GM19463 (cell line): Measurements from ENCODE around the gene PDZD7.
A peak's percentile ranks its signal among the peaks of the same experiment; 100 is the strongest.

Experiments used
- ATAC-seq: cut with Tn5 transposase; IDR thresholded peaks from one replicate; pipeline ENCODE4 v1.9.1; 2021; ENCODE audit warnings: mild to moderate bottlenecking, moderate library complexity; ENCODE audit not compliant: unreplicated experiment

Gene PDZD7

DNA sequence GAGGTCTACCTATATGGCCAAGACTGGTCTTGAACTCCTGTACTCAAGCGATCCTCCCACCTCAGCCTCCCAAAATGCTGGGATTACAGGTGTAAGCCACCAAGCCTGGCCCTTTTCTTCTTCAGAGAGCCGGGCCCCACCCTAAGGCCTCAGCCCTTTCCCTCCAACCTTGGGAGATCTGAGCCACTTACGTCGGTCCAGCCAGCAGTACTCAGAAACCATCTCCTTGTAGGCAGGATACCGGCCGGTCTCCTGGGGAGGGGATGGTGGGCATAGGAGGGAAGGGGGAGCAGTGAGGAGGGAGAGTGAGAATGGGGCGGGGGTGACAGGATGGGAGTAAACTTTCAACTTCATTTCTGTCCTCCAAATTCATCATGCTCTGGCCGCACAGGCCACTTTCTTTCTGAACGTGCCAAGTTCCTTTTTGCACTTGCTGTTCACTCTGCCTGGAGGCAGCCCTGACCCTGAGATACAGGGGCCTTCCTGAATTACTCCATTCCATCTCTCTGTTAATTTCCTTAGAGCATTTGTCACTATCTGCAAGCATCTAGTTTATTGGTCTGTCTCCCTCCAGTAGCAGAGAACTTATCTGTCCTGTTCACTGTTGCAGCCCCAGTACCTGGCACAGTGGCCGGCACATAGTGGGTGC, 10.4 kb downstream of the PDZD7 start:
- ATAC-seq, result no peak

DNA sequence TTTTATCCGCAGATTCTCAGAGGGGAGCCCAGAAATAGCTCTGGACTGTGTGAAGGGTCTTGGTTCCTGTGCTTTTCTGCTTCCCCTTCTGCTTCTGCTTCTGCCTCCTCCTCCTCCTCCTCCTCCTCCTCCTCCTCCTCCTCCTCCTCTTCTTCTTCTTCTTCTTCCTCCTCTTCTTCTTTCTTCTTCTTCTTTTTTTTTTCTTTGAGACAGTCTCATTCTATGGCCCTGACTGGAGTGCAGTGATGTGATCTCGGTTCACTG, 11.6 kb downstream of the PDZD7 start:
- no peak for ATAC-seq

DNA sequence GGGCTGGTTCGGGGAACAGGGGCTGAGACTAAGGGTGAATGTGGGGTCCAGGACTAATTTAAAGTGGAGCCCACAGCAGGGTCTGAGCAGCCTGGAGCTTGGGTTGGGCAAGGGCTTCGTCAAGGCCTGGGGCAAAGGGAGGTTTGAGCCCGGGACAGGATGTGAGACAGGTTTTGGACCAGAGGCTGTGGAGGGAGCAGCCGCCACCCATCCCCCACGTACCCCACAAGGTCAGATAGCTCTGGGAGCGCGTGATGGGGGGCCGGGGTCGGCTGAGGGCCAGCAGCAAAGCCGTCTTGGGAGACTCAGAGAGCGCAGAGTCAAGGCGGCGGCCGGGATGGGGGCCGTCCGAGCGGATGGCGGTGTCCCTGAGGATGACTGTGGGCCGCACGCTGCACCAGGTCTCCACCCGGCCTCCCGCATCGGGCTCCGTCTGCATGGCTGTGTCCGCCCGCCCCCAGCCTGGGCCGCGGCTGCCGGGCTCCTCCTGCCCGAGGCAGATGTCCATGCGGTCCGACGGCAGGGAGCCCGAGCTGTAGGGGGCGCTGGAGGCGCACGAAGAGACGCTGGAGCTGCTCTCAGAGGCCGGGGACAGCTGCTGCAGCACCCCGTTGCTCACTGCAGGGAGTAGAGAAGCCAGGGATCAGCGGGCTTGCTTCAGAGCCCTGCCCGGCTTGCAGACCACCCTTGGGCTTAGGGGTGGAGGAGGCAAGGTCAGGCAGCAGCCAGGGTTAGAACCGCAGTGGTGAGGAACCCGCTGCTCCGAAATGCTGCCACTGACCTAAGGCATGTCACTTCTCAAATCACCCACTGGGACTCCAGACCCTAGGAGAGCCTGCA, 12.1 kb downstream of the PDZD7 start:
- peak; percentile 71 for ATAC-seq

DNA sequence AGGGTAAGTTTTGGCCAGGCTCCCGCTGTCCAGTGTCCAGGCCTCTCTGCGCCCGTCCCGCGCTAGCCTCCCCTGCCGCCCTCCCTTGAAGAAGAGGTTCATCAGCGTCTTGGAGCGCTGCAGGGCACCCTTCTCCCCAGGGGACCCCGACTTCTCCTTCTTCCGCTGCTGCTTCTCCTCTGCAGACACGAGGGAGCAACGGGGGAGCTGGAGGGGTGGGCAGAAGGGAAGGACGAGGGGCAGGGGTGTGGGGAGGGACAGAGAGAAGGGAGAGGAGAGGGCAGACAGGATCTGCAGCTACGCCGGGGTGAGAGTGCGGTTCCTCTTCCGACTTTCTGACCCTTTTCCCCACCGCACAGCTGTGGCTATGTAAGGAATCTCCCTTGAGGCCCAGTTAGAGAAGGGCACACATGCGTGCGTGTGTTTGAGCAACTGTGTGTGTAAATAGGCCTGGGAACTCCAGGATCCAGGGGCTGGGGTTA, 12.8 kb downstream of the PDZD7 start:
- no peak for ATAC-seq

DNA sequence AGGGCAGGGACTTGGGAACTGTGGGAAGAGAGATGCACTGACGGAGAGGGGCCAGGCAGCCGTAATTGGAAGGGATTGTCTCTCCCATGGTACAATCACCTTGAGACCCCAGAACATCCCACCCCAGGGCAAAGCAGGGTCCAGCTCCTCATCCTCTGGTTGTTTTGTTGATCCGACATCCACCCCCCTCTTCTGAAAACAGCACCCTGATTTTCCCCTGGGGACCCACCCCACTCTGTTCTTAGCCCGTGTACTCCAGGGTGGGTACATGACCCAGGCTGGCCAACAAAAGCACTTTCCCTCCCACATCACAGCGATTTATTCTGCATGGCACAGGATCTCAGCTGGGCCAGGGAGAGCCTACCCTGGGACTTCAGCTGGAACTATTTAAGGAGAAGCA, 14.1 kb downstream of the PDZD7 start:
- ATAC-seq, result no peak

DNA sequence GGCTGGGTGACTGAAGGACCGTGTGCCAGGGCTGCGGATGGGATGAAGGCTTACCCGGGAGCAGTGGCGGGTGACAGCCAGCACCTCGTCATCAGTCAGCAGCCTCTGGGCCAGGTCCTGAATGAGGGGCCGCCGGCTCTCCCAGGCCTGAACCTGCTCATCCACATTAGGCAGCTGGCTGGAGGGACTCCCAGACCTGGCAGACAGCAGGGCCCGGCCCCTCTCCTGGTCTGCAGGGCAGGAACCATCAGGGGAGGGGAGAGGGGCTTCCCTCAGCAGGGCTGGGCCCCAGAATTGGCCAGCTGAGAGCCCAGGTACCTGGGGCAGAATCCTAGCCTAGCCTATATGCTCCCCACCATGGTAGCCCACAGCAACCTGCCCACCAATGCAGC, 15.4 kb downstream of the PDZD7 start:
- ATAC-seq, result no peak

DNA sequence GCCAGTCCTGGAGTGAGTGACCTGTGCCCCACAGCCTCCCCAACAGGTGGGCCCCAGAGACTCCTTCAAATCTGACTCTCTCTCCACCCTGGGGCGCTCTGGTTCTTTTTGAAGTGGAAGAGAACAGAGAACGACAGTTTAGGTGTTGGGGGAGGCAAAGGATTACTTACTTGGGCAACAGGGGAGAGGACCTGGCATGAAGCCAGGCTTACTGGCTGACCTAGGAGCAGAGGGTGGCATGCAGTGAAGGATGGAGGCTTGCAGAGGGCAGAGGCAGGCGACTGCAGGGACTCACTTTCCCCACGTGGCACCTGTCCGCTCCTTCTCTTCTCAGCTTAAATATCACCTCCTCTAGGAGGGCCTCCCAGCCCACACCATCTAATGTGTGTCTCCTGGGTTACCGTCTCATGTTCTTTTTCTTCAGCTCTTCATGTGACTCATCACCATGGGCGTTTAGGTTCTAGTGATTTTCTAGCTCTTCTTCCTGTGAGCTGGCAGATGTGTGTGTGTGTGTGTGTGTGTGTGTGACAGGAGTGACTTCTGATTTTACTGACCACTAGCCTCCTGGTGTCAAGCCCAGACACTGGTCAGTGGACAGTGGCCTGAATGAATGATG, 15.9 kb downstream of the PDZD7 start:
- no peak for ATAC-seq

DNA sequence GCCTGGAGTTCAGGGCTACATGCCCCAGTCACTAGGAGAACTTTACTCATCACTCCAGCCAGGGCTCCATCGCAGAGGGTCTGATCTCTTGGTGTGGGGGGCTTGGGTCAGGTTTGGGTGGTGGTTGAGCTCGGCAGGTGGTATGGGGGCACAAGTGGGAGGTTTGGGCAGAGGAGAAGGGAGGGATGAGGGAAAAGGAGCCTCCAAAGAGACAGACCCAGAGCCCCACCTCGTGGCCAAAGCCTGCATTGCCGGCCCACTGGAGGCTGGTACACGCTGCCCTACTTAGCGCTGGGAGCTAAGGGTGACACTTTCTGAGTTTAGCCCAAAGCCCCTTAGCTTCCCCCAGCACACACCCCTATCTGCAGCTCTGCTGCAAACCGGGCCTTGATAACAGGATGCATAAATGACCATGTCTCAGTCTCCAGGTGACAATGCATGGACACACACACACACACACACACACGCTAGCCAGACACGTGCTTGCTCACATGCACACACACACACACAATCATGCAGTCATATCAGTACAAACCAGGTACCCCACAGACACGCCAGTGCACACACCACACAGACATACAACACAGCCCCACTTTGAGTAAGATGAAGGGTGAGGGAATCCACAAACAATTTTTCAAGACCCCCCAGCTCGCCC, 16.6 kb downstream of the PDZD7 start:
- no peak for ATAC-seq

DNA sequence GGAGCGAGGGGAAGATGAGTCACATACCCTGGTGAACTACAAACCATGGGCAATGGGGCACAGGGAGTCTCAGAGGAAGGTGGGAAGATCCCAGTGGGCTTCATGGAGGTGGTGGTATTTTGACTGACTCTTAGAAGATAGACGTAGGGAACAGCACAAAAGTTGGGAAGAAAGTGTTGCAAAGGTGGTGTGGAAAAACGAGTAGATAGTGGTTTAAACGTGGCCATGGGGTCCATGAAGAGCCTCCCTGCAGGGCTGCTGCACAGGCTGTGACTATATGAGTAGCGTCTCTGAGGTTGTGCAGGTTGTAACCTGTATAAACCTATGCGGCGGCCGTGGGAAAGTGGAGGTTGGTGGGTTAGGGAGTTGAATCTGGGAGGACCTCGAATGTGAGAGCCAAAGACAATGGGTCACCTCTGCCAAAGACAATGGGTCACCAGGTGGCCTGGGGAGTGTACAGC, 17.5 kb downstream of the PDZD7 start:
- no peak for ATAC-seq

DNA sequence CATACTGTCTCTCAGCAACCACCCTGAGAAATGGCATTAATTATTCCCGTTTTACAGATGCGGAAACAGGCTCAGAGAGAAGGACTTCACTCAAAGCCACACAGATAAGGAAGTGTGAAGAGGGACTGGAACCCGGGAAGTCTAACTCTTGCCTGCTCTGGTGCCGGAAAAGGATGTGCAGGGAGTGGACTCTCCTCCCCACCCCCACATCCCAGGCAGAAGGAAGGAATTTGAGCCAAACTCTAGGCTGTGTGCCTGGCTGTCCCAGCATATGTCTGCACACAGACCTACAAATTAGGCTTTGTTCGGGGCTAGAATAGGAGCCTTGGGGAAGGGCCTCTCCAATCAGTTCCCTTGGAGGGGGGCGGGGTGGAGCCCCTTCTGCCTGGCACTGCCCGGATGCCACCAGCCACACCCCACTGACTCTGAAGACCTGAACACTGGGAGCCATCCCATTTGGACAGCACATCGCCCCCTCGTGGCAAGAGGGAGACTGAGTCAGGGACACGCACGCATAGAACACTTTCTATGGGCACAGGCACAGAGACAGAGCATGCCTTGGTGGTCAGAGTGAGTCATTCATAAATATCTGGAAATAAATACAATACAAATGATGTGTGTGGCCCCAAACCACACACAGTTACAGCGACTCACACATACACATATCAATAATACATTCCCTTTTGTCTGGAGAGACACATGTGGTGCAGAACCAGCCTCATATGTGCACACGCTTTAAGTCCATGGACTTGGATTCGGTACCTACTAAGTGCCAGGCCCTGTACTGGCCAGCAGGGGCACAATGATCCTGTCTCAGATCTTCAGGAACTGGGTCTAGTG, 18.2 kb downstream of the PDZD7 start:
- ATAC-seq, result peak; percentile 86

DNA sequence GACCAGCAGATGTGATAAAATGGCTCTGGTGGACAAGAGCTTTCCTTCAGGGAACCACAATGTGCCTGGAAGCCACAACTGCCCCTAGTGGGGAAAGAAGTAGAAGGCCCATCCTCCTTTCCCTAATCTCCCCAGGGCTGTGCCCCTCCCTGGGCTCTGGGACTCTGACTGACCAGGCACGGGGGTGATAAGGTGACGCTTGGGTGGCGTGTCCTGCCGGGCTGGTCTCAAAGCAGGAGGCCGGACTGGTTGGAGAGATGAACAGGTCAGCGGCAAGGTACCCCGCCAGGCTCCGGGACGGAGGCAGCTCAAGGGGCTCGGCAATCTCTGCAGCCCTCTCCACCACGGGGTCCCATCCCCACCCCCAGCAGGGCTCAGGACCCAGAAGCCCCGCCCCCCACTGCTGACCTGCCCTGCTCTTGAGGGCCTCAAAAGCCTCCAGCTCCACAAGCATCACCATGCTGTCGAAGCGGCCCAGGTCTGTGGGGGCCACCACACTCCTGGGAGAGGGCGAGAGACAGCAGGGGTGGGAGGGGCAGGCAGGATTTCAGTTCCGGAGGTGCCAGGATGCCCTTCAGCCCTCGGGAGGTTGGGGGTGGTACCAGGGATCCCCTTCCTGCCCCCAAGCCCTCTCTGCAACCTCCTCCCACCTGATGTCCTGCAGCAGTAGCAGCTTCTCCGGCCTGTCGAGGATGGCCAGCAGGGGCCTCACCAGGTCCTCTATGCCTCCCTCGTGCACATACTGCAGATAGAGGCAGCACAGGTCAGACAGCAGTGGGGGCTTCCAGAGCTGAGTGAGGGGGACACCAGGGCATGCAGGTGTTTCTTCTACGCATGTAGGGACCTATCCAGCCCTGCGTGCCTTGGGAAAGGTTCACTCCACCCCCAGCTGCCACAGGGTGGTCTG, 19.2 kb downstream of the PDZD7 start:
- ATAC-seq, result no peak

DNA sequence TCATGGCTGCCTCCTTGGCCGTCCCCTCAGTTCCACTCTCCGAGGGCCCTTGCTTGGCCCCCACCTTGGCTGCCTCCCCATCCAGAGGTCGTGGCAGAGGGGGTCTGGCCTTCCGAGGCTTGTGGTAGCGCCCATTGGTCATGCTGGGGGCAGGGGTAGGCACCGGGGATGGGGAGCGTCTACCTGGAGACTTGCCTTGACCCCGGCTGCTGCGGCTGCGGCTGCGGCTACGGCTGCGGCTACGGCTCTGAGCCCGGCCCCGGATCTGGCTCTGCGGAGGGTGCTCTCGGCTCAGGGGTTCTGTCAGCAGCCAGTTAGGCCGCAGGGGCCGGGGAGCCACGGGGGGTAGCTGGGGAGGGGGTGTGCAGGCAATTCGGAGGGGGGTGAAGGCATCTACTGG, 20.6 kb downstream of the PDZD7 start:
- ATAC-seq, result no peak

DNA sequence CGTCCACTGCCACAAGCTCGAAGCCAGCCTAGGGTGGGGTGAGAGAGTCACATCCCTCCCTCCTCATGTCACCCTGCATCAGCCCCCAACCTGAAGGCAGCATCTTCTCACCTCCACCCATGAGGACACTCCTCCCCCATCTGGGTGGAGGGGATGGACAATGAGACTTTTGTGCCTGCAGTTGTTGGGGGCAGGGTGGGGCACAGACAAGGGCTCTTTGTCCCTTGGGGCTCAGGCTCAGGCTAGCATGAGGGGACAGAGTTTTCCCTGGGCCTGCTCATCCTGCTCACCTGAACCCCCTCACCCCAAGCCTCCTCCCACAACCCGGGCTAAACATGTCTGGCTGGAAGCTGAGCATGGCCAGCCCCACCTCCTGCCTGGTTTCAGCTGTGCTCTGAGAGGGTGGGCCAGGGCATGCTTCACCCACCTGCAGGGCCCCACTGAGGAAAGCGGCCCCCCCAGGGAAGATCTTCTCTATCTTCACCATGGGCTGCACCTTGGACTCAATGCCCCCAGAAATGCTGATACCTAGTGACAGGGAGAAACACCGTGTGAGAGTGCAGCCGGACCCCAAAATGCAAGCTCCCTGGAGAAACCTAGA, 22.0 kb downstream of the PDZD7 start:
- no peak for ATAC-seq

DNA sequence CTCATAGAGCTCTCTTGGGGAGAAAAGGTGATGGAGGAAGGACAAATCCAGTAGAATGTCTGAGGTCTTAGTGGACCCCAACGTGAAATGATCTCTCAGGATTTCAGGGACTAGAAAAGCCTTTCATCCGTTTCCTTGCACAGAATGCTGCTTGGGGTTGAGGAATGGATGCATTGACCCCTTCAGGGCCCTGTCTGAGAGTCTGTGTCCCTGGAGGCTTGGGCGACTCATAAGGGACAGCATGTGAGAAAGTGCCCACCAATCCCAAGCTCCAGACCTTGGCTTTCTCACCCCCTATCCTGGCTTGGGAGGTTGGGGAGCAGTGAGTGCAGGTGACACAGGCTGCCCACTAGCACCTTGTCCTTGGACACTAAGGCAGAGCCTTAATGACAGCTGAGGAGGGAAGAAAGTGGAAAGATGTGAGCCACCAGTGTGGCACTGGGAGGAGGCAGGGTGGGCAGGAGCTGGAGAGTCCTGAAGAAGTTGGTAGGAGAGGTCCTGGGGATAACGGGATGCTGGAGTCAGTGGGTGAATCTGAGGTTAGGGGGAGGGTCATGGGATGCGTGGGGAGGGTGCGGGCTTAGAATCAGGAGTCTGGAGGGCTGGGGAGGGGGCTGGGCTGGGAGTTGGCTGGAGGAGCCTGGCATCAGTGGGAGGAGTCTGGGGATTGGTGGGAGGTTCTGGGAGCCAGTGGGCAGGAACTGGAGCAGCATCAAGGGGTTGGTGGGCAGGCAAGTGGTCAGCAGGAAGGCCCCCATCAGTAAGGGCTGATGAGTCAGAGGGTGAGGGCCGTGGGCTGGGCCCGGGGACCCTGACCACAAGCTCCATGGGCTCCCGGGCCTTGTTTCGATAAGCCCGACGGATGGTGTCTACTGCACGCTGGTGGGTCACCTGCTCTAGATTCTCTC, 22.8 kb downstream of the PDZD7 start:
- ATAC-seq, result no peak

DNA sequence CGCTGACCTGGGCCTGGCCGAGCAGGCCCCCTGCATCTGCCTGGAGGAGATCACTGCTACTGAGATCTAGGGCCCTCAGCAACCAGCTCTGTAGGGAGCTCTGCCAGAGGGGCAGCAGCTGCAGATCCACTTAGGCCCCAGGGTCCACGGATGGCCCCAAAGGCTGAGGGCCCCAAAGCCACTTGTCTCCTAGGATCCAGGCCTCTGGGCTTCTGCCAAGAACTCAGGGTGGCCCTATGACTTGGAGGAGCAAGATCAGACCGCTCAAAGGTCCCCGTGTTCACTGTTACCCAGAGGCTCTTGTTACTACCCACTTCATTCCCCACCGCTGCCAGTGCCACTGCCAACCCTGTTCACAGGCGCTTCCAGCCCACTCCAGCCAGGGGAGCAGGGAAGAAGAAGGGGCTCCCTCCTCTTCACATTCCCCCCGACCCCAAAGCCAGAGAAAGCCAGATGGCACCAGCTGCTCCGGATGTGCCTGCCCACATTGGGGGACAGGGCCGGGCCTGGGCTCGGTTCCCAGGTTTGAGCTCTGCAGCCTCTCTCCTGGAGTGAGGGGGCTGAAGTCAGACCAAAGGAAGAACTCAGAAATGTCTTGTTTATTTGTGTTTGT, 23.7 kb downstream of the PDZD7 start:
- ATAC-seq, result no peak

DNA sequence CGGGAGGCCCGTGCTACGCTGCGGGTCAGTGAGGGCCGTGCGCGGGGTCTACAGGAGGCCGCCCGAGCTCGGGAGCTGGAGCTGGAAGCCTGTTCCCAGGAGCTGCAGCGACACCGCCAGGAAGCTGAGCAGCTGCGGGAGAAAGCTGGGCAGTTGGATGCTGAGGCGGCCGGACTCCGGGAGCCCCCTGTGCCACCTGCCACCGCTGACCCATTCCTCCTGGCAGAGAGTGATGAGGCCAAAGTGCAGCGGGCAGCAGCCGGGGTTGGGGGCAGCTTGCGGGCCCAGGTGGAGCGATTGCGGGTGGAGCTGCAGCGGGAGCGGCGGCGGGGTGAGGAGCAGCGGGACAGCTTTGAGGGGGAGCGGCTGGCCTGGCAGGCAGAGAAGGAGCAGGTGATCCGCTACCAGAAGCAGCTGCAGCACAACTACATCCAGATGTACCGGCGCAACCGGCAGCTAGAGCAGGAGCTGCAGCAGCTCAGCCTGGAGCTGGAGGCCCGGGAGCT, 24.3 kb downstream of the PDZD7 start:
- no peak for ATAC-seq

DNA sequence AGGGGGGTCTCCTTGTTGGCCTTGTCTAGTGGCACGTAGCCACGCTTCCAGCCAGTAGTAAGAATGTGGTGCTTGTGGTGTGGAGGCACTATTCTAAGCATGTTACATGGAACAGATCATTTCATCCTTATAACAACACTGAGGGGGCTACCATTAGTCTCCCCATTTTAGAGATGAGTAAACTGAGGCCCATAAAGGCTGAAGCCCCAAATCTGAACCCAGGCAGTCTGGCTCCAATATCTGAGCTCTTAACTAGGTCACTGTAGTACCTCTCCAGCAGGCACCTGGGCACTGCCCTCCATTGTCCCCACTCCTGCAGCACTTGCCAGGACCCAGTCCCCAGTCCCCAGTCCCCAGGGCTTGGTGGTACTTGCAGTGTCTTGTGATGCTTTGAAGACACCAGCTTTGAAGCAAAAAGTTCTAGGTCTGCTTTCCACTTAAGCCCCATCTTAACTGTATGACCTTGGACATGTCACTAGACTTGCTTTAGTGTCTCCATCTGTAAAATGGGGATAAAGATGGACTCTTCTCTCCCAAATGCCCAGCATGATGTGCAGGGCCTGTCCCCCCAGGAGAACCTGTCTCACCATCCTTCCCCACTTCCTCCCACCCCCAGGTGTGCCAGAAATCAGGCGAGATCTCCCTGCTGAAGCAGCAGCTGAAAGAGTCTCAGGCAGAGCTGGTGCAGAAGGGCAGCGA, 24.9 kb downstream of the PDZD7 start:
- no peak for ATAC-seq
